Measurements from ENCODE around the gene USP30.

The USP30 gene

DNA sequence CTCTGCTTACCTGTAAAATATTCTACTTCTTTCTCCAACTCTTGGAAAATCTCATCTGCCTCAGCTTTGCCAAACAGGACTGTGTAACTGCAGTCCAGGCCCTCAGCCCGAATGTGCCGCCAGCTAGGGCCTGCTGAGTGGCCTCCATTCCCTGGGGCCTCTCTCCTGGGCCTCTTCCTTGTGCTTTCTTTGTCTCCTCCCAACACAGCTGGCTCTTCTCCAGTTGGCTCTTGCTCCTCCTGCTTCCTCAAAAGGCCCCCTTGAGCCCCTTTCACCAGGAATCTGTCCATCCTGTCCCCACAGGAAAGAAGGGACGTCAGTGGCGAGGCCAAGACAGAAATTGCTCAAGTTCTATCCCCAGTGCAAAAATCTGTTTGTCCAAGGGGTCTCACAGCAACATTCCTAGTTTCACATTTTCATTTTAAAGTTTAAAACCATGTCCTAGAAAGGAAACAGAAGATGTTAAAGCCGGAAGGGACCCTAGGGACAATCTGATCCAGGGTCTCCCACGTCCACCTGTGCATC lies 40.2 kb downstream of the USP30 start:
- DNase-seq (ENCODE audit: low read depth, low spot score): no peak
- peak overlapping the region; percentile 82 for H3K4me3 ChIP-seq (ENCODE audit: low read length)

DNA sequence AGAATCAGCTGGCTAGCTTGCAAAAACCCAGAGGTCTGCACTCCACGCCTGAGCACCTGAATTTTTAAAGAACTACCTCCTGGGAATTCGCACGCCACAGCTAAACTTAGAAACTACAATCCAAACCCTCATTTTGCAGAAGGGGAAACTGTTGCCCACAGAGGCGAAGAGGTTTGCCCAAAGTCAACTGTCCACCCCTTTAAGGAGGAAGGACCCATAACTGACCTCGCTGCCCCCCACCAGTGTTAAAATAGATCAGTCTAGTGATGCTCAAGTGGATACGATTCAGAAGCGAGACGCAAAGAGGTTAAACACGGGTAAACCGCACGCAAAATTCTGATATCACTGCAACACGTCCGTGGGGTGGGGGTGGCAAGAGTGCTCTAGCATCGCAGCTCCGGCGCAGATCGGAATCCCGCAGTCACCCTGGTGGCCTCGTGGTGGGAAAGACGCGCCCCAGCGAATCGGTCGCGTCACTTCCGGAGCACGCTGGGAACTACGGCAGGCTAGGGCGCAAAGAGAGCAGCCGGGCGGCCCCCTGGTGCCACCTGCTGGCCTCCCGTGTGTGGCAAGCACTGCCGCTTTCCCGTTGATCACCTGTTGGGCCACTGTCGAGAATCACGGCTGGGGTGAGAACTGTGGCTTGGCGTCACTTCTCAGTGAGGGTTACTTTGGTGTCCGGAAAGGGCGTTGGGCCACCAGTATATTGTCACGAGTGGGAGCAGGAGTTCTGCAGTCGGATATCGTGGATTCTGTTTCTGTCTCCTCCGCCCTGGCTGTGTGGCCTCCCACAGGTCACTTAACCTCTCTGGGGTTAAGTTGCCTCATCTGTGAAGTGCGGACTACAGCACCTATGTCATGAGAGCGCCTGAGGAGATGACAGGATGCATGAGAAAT lies 40.9 kb downstream of the USP30 start, which contains the start of gene ALKBH2:
TSS of gene ALKBH2 (minus strand) at position 451 of the 897 bp plus-strand sequence. CDS start 686 bp downstream, outside the sequence.
- peak within 1 kb of the TSS; percentile 82 for H3K4me3 ChIP-seq (ENCODE audit: low read length)
- DNase-seq (ENCODE audit: low read depth, low spot score): peak; percentile 89

DNA sequence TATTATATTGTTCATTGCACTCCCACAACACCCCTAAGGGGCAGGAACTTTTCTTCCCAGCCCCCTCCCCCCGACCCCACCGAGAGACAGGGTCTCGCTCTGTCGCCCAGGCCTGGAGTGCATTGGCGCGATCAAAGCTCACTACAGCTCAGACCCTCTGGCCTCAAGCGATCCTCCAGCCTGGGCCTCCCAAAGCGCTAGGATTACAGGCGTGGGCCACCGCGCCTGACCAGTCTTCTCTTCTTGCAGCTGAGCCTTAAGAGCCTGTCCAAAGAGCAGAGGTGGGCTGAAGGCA lies 44.7 kb downstream of the USP30 start:
- no peak for DNase-seq (ENCODE audit: low read depth, low spot score)
- H3K4me3 ChIP-seq (ENCODE audit: low read length): peak overlapping the region; percentile 77

DNA sequence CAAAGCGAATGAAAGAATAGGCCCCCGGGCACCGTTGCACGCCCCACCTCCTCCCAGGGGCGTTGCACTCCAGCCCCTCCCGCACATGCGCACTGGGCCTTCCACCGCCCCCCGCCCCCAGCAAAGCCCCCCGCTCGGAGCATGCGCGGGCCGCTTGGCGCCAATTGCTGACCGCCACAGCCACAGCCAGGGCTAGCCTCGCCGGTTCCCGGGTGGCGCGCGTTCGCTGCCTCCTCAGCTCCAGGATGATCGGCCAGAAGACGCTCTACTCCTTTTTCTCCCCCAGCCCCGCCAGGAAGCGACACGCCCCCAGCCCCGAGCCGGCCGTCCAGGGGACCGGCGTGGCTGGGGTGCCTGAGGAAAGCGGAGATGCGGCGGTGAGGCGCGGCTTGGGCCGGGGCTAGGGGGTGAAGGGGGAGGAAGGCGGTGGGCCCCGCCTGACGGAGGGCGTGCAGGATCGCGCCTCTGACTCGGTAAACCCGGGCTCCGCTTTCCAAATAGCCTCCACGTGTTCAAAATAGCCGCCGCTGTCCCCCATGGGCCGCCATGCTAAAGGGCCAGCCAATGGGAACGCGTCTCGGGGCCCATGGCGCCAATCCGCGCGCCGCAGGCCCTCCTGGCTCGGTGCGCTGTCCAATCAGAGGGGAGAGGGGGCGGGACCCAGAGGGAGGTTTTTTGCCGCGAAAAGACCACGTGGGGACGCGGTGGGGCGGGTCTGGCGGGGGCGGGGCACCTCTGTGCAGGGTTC lies 45.2 kb downstream of the USP30 start, which contains the start of gene UNG:
TSS of gene UNG (plus strand) at position 163 of the 748 bp plus-strand sequence. CDS start at position 246, 83 bp downstream.
- DNase-seq (ENCODE audit: low read depth, low spot score): peak; percentile 91
- H3K4me3 ChIP-seq (ENCODE audit: low read length): peak within 1 kb of the TSS; percentile 77

DNA sequence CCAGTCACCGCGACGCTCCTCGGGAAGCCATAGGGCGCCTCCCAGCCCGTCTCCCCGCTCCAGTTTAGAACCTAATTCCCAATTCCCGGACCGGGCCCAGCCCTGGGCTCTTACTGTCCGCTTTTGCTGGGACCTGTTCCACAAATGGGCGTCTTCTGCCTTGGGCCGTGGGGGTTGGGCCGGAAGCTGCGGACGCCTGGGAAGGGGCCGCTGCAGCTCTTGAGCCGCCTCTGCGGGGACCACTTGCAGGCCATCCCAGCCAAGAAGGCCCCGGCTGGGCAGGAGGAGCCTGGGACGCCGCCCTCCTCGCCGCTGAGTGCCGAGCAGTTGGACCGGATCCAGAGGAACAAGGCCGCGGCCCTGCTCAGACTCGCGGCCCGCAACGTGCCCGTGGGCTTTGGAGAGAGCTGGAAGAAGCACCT lies 45.8 kb downstream of the USP30 start:
- peak overlapping the region; percentile 77 for H3K4me3 ChIP-seq (ENCODE audit: low read length)
- DNase-seq (ENCODE audit: low read depth, low spot score): no peak

DNA sequence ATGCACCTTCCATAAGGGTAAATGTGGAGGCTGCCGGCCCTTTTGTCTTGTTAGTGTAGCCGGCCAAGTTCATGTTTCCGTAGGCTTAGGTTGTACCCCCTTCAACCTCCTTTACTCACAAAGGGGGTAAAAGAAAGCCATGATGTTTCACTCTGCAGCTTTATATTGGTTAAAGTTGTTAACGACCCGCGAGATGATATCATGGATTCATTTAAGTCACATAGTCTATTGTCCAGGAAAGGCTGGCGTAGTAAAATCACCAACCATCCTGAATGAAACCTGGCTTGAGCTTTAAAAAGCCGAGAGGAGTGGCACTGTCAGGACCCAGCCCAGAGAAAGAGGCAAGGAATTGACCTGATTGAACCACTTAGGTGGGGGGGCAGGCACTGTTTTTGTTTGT lies 46.3 kb downstream of the USP30 start:
- DNase-seq (ENCODE audit: low read depth, low spot score): no peak
- H3K4me3 ChIP-seq (ENCODE audit: low read length): peak overlapping the region; percentile 77

DNA sequence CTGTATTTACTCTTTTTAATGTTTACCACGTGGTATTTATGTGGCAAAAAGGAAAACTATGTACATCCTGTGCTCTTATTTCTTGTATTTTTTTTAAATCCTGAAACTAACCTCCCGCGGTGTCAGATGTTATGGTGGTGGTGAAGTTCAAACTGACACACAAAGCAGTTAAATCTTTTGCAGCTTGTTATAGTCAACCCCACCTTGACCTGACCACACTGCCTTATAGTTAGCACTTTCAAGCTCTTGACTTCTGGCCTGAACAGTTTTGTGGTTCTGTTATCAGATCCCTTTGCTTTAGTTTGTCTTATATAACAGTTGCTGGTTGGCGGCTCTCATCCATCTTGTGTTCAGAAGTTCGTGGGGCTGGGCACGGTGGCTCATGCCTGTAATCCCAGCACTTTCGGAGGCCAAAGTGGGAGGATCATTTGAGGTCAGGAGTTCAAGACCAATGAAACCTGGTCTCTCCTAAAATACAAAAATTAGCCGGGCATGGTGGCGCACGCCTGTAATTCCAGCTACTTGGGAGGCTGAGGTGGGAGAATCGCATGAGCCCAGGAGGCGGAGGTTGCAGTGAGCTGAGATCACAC lies 47.1 kb downstream of the USP30 start:
- H3K4me3 ChIP-seq (ENCODE audit: low read length): peak overlapping the region; percentile 77; the same call in 1 of the 2 replicates
- DNase-seq (ENCODE audit: low read depth, low spot score): peak; percentile 54

DNA sequence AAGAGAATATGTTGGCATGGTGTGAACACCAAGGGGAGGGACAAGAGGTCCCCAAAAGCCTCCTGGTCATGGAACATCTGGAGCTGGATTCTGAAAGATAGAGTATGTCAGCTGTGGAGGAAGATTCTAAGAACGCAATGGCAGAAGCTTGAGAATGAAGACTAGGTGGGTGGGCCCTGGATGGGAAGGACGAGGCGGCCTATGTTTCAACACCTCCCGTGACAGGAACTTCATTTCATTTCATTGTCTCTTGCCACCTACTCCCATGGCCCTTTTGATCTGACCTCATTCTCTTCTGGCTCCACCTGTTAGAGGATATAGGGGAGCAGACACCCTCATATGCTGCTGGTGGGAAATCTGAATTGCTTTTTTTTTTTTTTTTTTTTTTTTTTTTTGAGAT lies 48.4 kb downstream of the USP30 start:
- no peak overlapping the region for H3K4me3 ChIP-seq (ENCODE audit: low read length)
- DNase-seq (ENCODE audit: low read depth, low spot score): no peak

DNA sequence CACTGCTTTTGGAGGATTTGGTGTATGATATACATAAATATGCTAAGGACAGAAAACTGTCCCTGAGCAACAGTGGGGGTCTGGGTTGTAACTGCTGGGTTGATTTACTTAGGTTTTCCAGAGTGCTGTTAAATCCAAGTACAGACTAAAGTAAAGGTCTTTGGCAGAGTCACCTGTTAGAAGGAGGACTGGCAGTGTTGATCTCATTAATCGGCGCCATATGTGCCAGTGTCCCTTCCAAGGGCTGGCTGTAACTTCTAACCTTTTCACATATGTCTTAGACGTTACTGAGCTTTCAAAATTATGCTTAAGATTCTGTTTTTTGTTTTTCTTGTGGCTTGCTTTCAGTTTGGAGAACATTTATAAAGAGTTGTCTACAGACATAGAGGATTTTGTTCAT lies 50.1 kb downstream of the USP30 start:
- DNase-seq (ENCODE audit: low read depth, low spot score): no peak
- no peak overlapping the region for H3K4me3 ChIP-seq (ENCODE audit: low read length)

DNA sequence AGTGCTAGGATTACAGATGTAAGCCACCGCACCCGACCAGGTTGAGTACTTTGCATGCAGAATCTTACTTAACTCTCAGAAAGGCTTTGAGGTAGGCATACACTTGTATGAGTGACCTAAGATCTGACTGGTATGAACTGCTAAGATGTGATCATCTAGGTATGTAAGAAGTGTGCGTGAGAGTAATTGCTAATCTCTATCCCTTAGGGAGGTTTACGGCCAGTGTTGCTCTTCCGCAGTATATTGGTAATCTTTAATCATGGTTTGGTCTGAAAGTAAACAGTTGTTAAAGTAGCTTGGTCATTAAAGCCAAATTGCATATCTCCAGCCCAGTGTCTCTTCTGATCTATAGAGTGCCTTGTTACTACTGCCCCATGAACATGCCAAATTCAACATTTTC lies 52.8 kb downstream of the USP30 start:
- DNase-seq (ENCODE audit: low read depth, low spot score): no peak
- H3K4me3 ChIP-seq (ENCODE audit: low read length): no peak overlapping the region

DNA sequence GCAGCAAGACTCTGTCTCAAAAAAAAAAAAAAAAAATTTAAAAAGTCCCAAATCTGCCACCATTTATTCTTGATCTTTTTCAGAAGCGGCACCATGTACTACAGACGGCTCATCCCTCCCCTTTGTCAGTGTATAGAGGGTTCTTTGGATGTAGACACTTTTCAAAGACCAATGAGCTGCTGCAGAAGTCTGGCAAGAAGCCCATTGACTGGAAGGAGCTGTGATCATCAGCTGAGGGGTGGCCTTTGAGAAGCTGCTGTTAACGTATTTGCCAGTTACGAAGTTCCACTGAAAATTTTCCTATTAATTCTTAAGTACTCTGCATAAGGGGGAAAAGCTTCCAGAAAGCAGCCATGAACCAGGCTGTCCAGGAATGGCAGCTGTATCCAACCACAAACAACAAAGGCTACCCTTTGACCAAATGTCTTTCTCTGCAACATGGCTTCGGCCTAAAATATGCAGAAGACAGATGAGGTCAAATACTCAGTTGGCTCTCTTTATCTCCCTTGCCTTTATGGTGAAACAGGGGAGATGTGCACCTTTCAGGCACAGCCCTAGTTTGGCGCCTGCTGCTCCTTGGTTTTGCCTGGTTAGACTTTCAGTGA lies 57.5 kb downstream of the USP30 start:
- DNase-seq (ENCODE audit: low read depth, low spot score): no peak
- H3K4me3 ChIP-seq (ENCODE audit: low read length): no peak overlapping the region

DNA sequence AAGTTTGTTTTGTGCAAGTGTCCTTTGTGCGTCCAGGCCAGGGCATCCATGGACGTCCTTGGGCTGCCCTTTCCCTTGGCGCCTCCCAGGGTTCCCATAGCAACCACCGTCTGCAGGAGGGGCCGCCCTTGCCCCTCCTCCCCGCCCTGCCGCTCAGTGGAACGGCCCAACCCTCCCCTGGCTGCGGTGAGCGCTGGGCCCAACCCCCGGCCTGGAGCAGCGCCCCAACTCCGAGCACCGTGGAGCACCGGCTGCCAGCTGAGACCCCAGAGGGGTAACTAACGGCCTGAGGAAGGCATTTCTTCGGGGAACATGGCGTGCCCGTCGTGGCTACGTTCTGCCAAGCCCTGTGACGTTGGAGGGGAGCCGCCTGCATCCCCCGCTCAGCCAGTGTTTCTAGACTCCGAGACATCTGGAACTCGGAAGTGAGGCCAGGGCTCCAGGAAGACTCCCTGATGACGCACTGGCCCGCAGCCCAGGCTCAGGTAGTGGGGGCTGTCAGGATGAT lies 58.7 kb downstream of the USP30 start:
- no peak overlapping the region for H3K4me3 ChIP-seq (ENCODE audit: low read length)
- no peak for DNase-seq (ENCODE audit: low read depth, low spot score)

DNA sequence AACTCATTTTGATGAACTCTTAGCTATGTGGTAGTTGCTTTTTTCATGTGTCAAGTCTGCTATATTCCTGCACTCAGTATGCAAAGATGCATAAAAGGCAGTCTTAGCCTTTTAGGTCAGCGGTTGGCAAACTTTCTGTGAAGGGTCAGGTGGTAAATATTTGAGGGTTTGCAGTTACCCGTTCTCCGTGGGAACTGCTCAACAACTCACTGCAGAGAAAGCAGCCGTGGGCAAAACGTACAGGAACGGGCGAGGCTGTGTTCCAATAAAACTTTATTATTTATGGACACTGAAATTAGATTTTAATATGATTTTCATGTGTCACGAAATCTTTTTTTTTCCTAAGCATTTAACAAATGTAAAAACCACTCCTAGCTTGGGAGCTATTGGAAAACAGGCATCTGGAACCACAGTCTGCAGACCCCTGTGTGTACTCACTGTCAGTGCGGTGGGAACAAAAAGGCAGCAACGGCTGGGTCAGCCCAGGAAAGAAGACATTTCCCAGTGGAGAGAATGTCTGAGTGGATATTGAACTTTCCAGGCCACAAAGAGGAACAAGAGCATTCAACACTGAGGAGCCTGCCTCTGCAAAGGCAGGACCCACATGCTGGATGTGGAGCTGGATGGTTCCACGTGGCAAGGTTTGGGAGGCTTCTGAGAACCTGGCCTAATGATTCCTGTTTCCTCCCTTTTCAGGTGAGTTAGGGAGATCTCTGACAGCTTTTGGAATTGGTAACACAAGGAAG lies 60.5 kb downstream of the USP30 start:
- H3K4me3 ChIP-seq (ENCODE audit: low read length): no peak overlapping the region
- DNase-seq (ENCODE audit: low read depth, low spot score): no peak

DNA sequence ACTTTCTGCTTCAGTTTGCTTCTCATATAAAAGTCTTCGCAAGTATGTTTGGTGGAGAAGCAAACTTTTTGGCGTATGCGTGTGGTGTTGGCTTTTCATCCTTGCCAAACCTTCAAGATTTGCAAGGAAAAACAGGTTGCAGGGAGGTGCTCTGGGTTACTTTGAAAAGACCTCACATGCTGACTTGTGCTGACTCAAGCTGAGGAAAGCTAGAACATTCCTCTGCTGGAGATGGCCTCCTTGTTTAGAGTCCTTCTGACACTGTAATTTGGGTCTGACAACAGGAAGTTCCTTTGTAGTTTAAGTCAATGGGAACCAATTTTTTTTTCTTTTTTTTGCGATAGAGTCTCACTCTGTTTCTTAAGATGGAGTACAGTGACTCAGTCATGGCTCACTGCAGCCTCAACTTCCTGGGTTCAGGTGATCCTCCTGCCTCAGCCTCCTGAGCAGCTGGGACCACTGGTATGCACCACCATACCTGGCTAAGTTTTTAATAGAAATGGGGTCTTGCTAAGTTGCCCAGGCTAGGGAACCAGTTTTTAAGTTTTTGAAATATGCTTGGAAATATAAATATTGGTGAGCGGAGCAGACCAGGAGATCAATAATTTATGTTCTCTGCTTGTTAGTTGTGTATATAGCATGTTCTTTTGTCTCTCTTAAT lies 61.4 kb downstream of the USP30 start:
- no peak overlapping the region for H3K4me3 ChIP-seq (ENCODE audit: low read length)
- DNase-seq (ENCODE audit: low read depth, low spot score): no peak

DNA sequence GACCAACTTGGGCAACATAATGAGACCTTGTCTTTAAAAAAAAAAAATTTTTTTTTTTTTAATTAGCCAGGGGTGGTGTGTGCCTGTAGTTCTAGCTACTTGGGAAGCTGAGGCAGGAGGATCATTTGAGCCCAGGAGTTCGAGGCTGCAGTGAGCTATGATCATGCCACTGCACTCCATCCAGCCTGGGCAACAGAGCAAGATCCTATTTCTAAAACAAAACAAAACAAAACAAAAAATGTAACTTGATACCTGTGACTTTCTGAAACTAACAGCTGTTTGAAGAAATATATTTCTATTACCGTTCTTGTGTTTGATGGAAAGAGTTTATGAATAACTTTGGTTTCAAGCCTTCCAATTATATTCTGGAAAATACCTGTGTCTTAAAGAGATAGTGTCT lies 62.3 kb downstream of the USP30 start:
- no peak overlapping the region for H3K4me3 ChIP-seq (ENCODE audit: low read length)
- DNase-seq (ENCODE audit: low read depth, low spot score): no peak

DNA sequence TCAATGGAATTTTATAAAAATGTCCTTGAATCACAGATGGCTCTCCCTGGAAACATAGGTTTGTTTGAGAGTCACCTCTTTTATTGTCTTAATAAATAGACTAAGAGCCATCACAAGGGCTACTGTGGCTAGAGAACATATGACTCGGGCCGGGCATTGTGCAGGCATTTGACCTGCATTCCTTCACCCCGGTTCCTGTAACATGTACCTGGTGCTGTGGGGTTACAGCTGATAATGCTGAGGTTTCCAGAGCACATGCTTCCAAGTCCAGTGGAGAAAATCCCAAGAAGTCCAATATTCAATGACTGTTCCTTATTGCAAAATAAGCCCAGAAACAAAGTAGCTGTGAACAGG lies 63.0 kb downstream of the USP30 start:
- DNase-seq (ENCODE audit: low read depth, low spot score): no peak

DNA sequence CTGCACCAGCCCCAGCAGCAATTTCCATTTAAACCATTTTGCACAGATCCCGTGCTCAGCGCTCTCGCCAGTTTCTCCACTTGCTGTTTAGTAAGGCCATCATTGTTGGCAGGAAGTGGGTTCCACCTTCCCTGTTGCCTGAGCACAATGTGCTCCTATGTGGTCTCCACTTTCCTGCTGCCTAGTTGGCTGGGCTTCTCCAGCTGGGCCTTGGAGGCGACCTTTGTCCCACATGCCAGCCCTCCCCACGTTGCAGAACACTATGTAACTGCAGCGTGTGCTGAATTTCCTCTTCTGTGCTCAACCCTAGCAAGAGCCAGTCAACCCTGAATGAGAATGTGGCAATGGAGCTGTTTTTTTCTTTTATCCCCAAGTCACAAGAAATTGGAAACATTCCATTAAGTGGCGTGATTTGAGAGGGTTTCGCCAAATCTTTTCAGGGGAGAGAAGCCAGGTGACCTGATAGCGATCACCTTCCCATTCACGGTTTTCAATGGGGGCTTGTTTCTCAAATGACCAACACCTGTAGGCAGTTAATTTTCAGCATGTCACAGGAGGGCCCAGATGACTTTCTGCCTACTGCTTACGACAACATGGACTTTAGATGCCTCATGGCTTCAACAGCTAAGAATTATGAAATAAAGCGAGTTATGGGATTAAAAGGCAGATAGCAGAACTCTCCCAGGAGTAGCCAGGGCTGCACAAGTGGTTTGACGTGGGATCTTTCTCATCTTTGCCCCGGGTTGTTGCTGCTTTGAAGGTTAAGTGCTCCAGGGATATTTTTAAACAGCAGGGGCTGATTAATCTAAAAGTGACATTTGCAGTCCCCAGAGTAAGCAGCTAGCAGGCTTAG lies 63.6 kb downstream of the USP30 start, which contains the start of gene ACACB:
TSS of gene ACACB (plus strand) at position 830 of the 853 bp plus-strand sequence. CDS start 22,819 bp downstream, outside the sequence.
- H3K4me3 ChIP-seq (ENCODE audit: low read length): no peak within 1 kb of the TSS
- DNase-seq (ENCODE audit: low read depth, low spot score): peak; percentile 68

More for the DNA sequence above, 63.0 kb downstream of the USP30 start:
- no peak overlapping the region for H3K4me3 ChIP-seq (ENCODE audit: low read length)

Measured in Jurkat, Clone E6-1 (cell line).